Stimulated activated naive CD8-positive, alpha-beta T cell treated with anti-CD3 and anti-CD28 coated beads, Interleukin-15, Interleukin-2, amounts not matched to agents 100 U/mL and 50 U/mL, for 24 hours (primary cell): ENCODE results near the gene MTMR12.
A peak's percentile ranks its signal among the peaks of the same experiment; 100 is the strongest.
"Not testable (repeated sequence)": the region's sequence is repeated elsewhere in the genome, so short reads cannot be mapped to it uniquely, and the experiment has no call there.

Source experiments
- ATAC-seq: fragments of 150-1000 bp; cut with Tn5 transposase; one replicate; pipeline ENCODE4 v1.10.0; 2021
- DNase-seq: peaks from one replicate; pipeline ENCODE4 v3.0.0; 2021

MTMR12 gene

DNA sequence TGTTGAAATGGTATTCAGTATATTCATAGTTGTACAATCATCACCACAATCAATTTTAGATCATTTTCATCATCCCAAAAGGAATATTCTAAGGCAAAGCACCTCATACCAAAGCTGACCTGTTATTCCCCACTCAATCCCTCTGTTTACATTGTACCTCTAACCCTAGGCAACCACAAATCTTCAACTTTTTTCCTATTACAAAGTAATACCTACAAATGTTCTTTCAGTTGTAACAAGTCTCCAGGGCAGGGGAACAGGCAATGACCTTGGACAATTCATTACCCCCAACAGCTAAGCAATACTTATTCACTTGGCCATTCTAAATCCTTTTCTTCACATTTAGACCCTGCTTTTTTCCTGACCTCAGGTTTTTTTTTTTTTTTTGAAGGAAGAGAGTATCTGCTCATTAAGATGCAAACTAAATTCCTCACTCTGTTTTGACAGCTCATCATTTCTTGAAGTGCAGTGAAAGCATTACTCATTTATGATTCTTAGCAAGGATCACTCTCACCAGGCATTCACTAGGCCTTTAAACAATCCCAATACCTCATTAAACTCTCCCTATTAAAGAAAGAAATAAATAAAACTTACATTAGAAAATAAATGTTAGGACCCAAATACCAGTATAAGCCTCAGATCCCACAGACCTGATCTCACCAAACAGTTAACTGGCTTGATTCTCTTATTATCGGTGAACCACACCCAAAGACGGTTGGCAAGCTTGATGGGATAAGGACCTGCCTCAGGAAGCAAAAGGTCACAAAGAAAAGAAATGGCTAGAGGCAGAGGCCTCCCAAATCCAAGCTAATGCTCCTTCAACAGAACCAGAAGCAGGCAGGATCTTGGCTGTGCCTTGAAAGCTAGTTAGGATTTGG is 15.3 kb downstream of the MTMR12 start:
- DNase-seq (no peak), ATAC-seq (peak; percentile 73)

DNA sequence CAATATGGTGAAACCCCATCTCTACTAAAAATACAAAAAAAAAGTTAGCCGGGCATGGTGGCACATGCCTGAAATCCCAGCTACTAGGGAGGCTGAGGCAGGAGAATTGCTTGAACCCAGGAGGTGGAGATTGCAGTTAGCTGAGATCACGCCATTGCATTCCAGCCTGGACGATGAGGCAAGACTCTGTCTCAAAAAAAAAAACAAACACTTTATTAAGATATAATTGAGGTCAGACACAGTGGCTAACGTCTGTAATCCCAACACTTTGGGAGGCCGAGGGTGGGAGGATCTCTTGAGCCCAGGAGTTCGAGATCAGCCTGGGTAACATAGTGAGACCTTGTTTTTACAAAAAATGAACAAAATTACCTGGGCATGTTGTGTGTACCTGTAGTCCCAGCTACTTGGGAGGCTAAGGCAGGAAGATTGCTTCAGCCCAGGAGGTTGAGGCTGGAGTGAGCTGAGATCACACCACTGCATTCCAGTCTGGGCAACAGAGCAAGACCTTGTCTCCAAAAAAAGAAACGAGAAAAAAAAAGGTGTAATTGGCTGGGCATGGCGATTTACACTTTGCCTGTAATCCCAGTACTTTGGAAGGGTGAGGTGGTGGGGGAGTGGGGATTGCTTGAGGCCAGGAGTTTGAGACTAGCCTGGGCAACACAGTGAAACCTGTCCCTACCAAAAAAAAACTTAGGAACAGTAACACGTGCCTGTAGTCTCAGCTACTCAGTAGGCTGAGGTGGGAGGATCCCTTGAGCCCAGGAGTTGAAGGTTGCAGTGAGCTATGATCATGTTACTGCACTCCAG is 16.6 kb downstream of the MTMR12 start:
- DNase-seq, ATAC-seq: not testable (repeated sequence)

DNA sequence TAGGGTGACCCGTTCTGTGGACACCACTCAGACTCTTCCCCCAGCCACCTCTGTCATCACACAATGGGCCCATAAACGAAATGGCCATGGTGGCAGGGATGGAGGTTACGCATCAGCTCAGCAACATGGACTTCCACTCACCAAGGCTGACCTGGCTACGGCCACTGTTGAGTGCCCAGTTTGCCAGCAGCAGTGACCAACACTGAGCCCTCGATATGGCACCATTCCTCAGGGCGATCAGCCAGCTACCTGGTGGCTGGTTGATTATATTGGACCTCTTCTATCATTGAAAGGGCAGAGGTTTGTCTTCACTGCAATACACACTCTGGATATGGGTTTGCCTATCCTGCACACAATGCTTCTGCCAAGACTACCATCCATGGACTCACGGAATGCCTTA is 21.1 kb downstream of the MTMR12 start:
- DNase-seq (no peak), ATAC-seq (no peak)

DNA sequence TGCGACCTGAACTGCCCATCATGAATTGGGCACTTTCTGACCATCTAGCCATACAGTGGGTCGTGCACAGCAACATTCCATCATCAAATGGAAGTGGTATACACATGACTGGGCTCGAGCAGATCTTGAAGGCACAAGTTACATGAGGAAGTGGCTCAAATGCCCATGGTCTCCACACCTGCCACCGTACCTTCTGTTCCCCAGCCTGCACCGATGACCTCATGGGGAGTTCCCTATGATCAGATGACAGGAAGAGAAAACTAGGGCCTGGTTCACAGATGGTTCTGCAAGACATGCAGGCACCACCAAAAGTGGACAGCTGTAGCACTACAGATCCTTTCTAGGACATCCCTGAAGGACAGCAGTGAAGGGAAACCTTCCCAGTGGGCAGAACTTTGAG is 21.8 kb downstream of the MTMR12 start:
- no peak for ATAC-seq
- no peak for DNase-seq

DNA sequence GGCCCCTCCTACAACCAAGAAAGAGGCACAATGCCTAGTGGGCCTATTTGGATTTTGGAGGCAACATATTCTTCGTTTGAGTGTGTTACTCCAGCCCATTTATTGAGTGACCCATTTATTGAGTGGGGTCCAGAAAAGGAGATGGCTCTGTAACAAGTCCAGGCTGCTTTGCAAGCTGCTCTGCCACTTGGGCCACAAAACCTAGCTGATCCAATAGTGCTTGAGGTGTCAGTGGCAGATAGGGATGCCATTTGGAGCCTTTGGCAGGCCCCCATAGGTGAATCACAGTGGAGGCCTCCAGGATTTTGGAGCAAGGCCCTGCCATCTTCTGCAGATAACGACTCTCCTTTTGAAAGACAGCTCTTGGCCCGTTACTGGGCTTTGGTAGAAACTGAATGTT is 22.2 kb downstream of the MTMR12 start:
- DNase-seq, ATAC-seq: not testable (repeated sequence)

DNA sequence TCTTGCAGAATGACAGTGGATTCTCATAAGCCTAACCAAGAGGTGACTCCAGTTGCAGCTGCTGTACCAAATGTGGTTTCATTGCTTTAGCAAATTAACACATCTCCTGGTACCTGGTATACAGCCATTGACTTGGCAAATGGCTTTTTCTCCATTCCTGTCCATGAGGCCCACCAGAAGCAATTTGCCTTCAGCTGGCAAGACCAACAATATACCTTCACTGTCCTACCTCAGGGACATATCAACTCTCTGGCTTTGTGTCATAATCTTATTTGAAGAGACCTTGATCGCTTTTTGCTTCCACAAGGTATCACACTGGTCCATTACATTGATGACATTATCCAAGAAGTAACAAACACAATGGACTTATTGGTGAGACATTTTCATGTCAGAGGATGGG is 22.8 kb downstream of the MTMR12 start:
- DNase-seq, ATAC-seq: not testable (repeated sequence)

DNA sequence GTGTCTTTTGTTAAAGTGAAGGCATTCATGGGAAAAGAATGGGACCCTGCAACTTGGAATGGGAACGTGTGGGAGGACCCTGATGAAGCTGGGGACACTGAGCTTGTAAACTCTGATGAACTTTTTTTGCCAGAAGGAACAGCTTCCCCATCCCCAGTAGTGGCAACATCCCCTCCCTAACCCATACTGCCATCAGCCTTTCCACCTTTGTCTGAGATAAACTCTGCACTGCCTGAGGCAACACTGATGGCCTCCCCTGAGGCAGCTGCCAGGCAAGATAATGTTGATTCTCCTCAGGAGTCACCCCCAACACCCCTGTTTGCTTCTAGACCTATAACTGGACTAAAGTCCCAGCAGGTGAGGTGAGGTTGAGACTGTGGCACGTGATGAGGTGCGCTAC is 24.6 kb downstream of the MTMR12 start:
- DNase-seq, ATAC-seq: not testable (repeated sequence)

DNA sequence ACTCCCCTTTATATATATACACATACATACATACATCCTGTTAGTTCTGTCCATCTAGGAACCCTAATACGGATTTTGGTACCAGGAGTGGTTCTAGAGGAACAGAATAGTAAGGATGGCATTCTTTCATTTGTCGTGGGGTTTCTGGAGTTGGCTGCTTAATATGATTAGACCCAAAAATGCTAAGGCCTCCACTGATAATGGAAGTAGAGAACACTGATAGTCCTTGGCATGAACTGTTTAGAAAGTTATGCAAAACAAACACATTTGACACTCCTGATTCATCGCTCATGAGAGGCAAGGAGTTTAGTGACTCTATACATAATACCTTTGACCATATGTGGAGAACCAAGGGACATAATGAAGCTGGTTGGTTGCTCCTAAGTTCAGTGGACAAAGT is 25.2 kb downstream of the MTMR12 start:
- DNase-seq, result not testable (repeated sequence)

DNA sequence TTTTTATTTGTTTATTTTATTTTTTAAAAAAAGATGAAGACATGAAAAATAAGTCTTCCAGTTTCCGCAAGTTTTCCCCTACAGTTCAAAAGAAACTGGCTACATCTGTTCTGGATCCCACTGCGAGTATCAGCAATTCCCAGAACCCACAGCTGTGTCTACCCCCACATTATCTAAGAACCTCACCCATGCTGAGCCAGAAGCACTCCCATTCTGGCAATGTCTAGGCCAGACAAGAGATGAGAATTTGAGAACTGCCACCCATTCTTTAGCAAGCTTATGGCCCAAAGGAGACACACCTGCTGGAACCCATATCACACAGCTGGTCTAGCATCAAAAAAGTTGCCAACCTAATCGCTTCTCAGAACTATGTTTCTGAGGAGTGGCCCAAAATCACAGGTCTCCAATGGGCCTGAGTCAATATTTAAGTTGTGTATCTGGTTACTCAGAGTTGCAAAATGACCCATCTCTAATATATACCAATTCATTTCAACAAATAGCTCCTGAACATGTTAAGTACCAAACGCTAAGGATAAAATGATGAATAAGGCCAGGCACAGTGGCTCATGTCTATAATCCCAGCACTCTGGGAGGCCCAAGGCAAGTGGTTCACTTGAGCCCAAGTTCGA is 27.1 kb downstream of the MTMR12 start:
- ATAC-seq, result no peak

More for the DNA sequence above, 25.2 kb downstream of the MTMR12 start:
- not testable (repeated sequence) for ATAC-seq

DNA sequence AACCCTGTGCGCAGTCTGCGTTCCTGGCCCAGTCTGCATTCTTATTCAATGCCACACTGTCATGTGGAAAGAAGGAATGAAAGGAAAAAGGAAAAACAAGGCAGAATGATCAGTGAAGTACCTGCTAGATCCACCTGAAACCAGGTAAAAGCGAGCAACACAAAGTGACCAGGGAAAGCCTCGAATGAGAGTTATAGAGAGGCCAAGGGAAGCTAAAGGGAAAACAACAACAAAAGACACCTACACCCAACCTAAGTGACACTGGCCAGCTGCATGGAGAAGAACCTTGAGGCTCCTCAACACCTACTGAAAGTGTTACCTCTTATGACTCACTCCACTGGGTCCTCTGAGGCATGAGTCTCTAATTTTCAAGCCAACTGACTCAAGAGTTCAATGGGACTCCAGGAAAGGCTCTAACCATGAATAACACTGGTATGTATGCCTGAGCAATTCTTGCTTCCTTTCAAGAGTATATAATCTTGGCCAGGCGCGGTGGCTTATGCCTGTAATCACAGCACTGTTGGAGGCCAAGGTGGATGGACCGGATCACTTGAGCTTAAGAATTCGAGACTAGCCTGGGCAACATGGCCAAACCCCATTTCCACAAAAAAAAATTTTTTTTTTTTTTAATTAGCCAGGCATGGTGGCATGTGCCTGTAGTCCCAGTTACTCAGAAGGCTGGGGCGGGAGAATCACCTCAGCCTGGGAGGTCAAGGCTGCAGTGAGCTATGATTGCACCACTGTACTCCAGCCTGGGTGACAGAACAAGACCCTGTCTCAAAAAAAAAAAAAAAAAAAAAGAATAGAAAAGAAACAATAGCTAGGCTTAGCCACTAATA is 29.0 kb downstream of the MTMR12 start:
- peak; percentile 87 for ATAC-seq
- DNase-seq, result no peak

More for the DNA sequence above, 27.1 kb downstream of the MTMR12 start:
- no peak for DNase-seq

DNA sequence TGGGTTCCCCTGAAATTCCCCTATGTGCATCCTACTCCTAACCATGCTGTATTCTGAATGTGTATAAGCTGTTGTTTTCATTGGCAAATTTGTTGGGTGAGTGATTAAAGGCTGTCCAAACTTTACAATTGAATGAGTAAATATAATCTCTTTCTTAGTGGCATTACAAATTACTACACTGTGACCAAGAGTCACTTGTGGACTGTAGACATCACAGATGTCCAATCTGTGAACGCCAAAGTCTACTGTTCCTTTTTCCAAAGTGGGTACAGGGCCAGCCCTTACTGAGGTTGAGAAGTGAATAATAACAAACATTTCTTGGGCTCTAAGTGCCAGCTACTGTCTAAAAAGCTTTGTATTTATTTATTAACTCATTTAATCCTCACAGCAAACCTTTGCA is 29.7 kb downstream of the MTMR12 start:
- no peak for ATAC-seq
- DNase-seq, result no peak

DNA sequence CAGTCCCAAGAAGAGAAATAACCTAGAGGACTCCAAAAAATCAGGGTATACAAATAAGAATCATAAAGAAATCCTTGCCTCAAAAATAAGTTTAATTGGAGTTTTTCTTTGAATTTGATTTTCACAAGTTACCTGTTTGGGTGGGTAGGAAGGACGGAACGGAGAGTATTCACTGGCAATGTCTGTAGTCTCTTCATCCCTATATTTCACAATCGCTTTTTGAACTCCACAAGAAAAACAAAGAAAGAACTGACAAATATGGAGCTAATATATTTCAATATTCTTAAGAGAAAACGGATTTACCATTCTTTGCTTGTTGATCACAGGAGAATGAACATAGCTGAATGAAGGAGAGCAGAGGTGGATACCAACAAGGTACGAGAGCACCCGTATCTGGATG is 30.1 kb downstream of the MTMR12 start:
- no peak for DNase-seq
- no peak for ATAC-seq

DNA sequence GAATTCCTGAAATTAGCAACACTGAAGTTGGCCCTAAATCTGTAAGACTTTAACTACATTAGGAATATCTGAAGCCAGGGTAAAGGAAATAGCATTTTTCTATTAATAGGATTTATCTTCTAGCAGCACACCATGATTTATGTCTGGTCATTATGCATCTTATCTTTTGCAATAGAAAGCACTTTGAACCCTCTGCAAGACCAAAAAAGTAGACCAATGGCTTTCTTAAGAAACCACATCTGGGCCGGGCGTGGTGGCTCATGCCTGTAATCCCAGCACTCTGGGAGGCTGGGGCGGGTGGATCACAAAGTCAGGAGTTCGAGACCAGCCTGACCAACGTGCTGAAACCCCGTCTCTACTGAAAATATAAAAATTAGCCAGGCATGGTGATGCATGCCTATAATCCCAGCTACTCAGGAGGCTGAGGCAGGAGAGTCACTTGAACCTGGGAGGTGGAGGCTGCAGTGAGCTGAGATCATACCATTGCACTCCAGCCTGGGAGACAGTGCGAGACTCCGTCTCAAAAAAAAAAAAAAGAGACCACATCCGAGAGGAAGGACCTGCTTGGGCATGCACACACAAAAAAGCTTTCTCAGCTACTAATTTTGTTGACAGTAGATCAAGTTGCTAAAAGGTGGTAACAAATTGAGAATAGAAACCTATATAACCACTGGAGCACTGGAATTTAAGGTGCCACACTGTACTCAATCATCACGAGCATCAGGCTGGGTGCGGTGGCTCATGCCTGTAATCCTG is 31.2 kb downstream of the MTMR12 start:
- not testable (repeated sequence) for DNase-seq

DNA sequence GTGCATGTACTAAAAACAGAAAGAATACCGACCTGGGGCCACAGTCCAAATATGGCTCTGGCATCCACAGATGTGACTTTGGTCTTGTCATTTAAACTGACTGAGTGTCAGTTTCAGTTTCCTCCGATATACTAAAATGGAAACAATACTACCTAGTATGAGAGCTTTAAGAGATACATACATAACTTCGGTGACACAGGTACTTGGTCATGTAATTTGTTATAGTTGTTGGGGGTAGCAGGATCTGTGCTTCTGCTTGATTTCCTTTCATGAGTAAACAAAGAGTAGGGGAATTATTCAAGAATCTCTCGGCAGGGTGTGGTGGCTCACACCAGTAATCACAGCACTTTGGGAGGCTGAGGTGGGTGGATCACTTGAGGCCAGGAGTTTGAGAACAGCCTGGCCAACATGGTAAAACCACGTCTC is 32.1 kb downstream of the MTMR12 start:
- DNase-seq, result peak; percentile 26

More for the DNA sequence above, 31.2 kb downstream of the MTMR12 start:
- ATAC-seq, result not testable (repeated sequence)

DNA sequence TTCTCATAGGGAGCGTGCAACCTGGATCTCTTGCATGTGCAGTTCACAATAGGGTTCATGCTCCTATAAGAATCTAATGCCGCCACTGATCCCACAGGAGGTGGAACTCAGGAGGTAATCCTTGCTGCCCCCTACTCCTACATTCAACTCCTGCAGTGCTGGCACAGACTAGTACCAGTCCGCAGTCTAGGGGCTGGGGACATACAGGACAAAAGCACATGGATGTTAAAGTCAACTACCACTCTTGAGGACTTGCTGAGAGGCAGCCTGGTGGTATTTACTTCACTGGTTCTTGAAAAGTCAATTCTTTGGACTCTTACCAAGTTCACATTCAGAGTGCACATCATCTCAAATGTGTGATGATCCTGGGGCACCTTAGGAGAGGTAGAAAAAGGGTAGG is 33.0 kb downstream of the MTMR12 start:
- DNase-seq (no peak), ATAC-seq (no peak)

More for the DNA sequence above, 32.1 kb downstream of the MTMR12 start:
- peak; percentile 85 for ATAC-seq

DNA sequence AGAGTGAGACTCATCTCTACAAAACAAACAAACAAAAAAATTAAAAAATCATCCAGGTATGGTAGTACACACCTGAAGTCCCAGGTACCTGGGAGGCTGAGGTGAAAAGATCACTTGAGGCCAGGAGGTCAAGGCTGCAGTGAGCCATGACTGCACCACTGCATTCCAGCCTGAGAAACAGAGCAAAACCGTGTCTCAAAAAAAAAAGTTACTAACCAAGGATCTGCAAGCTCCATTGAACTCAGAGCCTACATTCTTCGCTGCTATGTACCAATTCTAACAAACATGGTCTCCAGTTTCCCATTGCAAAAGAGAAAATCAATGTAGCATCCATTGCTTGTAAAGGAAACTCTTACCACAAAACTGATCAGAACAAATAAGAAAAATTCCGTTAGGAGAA is 33.5 kb downstream of the MTMR12 start:
- ATAC-seq, result no peak
- DNase-seq, result no peak

DNA sequence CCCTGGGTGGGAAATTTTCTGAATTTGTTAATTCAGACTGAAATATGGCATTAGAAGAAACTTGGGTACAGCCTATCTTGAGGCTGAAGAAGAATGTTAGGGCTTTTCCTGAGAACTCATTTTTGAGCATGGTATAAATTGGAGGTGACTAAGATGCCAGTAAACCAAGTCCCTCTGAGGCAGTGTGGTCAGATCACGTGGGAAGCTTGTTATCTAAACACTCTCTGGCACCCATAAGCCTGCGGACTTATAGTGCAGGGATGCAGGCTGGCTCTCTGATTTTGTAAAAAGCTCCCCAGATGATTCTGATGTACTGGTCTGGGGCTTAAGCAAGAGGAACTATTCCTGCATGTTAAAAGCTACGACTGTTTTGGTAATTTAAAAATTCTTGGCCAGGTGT is 34.3 kb downstream of the MTMR12 start:
- DNase-seq (no peak), ATAC-seq (peak; percentile 33)

DNA sequence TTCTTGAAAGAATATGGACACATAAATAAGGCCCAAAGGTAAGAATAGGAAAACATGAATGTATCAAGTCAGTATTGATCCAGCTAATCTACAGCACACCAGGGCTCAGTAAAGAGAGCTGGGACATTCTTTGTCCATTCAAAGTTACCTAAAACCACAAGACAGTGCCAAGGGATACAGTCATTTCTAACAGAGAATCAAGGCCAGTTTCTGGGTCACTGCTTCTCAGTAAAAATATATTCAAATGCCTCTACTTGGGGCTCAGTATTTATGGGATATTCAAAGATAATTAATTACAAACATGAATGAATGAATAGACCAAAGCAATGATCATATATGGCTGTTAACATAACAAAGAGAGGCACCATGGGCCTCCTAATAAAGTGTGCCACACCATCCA is 34.9 kb downstream of the MTMR12 start:
- DNase-seq, result no peak
- ATAC-seq, result no peak

DNA sequence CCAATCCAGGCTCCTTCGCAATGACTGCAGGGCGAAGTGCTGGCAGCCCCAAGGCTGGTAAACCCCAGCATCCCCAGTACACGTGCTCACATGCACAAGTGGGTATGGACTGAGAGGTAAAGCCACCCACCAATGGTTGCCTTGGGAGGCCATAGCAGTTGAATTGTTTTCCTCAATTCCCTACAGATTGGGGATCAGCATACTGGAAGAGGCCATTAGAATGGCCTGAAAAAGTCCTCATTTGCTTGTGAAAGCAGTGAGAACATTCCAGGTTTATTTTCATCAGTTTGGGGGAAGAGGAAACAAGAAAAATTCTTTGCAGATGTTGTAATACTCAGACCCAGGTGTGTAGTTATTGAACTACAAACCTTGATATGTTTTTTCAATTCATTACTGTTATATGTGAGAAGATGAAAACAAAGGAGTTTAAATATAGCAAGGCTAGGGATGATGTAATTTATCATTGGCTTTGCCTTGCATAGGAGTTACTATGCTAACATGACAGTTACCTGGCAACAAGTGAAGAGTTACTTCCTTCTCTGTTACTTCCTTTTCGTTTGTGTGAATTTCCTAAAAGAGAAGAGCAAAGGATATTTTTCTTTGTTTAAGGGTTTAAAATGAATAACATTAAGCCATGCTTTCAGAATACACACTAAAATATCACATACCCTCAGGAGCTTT is 36.4 kb downstream of the MTMR12 start:
- no peak for DNase-seq
- ATAC-seq, result no peak

DNA sequence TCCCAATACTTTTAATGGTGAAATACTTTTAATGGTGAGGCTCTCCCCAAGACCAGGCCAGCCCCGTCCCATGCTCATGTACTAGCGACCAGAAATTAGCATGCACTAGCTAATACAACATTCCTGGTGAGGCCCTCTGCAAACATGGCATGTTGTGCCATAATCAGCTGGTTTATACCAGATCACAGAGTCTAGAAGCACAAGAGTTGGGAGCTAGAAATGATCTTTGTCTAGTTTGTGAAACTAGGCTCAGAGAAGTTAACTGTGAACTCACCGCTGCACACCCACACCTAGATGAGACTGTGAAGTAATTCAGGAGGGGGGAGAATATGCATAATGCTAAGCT is 37.4 kb downstream of the MTMR12 start:
- no peak for DNase-seq
- no peak for ATAC-seq
